ENCODE measurements around the gene IL37.

DNA sequence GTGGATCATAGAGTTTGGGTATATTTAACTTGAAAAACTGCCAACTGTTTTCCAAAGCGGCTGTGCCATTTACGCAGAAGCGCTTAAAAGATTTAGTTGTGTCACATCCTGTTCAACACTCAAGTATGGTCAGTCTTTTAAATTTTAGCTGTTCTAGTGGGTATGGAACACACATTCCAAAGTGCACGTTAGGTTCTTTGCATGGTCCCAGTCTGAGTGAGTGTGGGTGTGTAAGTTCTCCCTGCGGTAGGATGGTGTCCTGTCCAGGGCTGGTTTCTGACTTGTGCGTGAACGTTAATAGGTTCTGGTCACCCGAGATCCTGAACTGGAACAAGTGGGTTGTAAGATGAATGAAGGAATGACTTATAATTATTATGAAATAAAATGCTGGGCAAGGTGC lies 38.5 kb downstream of the IL37 start:
- TF ChIP-seq ZNF311 (tag by site-specific recombination; IDR thresholded peaks at IDR 0.05; ENCODE audit: borderline replicate concordance) (no peak), ZNF157 (tag by site-specific recombination; IDR thresholded peaks at IDR 0.05) (no peak), ZNF747 (tag by site-specific recombination; IDR thresholded peaks at IDR 0.05) (no peak), ZNF274 (IDR thresholded peaks at IDR 0.05; ENCODE audit: low read length) (no peak), ZNF274 (tag by site-specific recombination; IDR thresholded peaks at IDR 0.05; ENCODE audit: borderline replicate concordance) (no peak), ZNF175 (tag by site-specific recombination; IDR thresholded peaks at IDR 0.05) (no peak), ZNF707 (tag by site-specific recombination; IDR thresholded peaks at IDR 0.05) (no peak), GLIS1 (tag by site-specific recombination; IDR thresholded peaks at IDR 0.05) (no peak), MEIS1 (CRISPR knock-in tag; IDR thresholded peaks at IDR 0.05; ENCODE audit: borderline replicate concordance) (no peak)
- TF ChIP-seq, protein P1, sequence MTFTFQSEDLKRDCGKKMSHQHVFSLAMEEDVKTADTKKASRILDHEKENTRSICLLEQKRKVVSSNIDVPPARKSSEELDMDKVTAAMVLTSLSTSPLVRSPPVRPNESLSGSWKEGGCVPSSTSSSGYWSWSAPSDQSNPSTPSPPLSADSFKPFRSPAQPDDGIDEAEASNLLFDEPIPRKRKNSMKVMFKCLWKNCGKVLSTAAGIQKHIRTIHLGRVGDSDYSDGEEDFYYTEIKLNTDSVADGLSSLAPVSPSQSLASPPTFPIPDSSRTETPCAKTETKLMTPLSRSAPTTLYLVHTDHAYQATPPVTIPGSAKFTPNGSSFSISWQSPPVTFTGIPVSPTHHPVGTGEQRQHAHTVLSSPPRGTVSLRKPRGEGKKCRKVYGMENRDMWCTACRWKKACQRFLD (tag by site-specific recombination; IDR thresholded peaks at IDR 0.05) = no peak
- TF ChIP-seq, protein P2, sequence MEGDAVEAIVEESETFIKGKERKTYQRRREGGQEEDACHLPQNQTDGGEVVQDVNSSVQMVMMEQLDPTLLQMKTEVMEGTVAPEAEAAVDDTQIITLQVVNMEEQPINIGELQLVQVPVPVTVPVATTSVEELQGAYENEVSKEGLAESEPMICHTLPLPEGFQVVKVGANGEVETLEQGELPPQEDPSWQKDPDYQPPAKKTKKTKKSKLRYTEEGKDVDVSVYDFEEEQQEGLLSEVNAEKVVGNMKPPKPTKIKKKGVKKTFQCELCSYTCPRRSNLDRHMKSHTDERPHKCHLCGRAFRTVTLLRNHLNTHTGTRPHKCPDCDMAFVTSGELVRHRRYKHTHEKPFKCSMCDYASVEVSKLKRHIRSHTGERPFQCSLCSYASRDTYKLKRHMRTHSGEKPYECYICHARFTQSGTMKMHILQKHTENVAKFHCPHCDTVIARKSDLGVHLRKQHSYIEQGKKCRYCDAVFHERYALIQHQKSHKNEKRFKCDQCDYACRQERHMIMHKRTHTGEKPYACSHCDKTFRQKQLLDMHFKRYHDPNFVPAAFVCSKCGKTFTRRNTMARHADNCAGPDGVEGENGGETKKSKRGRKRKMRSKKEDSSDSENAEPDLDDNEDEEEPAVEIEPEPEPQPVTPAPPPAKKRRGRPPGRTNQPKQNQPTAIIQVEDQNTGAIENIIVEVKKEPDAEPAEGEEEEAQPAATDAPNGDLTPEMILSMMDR (tag by site-specific recombination; IDR thresholded peaks at IDR 0.05) = no peak
- TF ChIP-seq, protein P3, sequence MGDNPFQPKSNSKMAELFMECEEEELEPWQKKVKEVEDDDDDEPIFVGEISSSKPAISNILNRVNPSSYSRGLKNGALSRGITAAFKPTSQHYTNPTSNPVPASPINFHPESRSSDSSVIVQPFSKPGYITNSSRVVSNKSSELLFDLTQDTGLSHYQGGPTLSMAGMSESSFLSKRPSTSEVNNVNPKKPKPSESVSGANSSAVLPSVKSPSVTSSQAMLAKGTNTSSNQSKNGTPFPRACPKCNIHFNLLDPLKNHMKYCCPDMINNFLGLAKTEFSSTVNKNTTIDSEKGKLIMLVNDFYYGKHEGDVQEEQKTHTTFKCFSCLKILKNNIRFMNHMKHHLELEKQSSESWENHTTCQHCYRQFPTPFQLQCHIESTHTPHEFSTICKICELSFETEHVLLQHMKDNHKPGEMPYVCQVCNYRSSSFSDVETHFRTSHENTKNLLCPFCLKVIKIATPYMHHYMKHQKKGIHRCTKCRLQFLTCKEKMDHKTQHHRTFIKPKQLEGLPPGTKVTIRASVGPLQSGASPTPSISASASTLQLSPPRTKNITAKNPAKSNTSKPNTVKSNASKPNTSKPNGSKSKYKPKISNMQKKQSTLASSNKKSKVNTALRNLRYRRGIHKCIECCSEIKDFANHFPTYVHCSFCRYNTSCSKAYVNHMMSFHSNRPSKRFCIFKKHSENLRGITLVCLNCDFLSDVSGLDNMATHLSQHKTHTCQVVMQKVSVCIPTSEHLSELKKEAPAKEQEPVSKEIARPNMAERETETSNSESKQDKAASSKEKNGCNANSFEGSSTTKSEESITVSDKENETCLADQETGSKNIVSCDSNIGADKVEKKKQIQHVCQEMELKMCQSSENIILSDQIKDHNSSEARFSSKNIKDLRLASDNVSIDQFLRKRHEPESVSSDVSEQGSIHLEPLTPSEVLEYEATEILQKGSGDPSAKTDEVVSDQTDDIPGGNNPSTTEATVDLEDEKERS (tag by site-specific recombination; IDR thresholded peaks at IDR 0.05) = no peak
